ACC112 (cell line): Measurements from ENCODE around the gene C12orf76.

Experiments
- H2AFZ ChIP-seq: fragments of 200-600 bp; sonication (generic); one replicate; pipeline ENCODE4 v1.6.0; 2017; ENCODE audit warnings: antibody characterized with exemption, low read length; ENCODE audit not compliant: unreplicated experiment
- H3K27ac ChIP-seq: fragments of 200-600 bp; sonication (generic); 2 replicates; pipeline ENCODE4 v1.5.1; 2014; ENCODE audit warnings: low read depth, mild to moderate bottlenecking, antibody characterized with exemption, low read length, moderate library complexity
- H3K27me3 ChIP-seq: fragments of 200-600 bp; sonication (generic); 2 replicates; pipeline ENCODE4 v1.6.1; 2014; ENCODE audit warnings: mild to moderate bottlenecking, antibody characterized with exemption, low read length, moderate library complexity, mixed read lengths; ENCODE audit not compliant: insufficient read depth
- H3K36me3 ChIP-seq: fragments of 200-600 bp; sonication (generic); 2 replicates; pipeline ENCODE4 v1.6.1; 2016; ENCODE audit warnings: mild to moderate bottlenecking, antibody characterized with exemption, low read length, moderate library complexity, mixed read lengths; ENCODE audit not compliant: insufficient read depth
- H3K4me1 ChIP-seq: fragments of 200-600 bp; sonication (generic); one replicate; pipeline ENCODE4 v1.6.1; 2016; ENCODE audit warnings: low read length, mixed read lengths; ENCODE audit not compliant: insufficient read depth, unreplicated experiment, control insufficient read depth
- H3K4me3 ChIP-seq: fragments of 200-600 bp; sonication (generic); 2 replicates; pipeline ENCODE4 v1.5.1; 2014; ENCODE audit warnings: mild to moderate bottlenecking, low read depth, low read length
- H3K79me2 ChIP-seq: fragments of 200-600 bp; sonication (generic); one replicate; pipeline ENCODE4 v1.6.0; 2016; ENCODE audit warnings: low read length; ENCODE audit not compliant: control insufficient read depth, unreplicated experiment, insufficient read depth

C12orf76 gene

GRCh38 chr12:110002676-110003515 lies 45.4 kb downstream of the C12orf76 start:
- Histone ChIP-seq H3K27ac (peak overlapping the region; percentile 33; the same call in 1 of the 2 replicates), H3K4me3 (no peak overlapping the region), H3K36me3 (no peaks in the 10 kb centered on the region), H3K4me1 (peaks cover 23% of the 10 kb centered on the region), H2AFZ (no peak overlapping the region), H3K27me3 (no peaks in the 10 kb centered on the region), H3K79me2 (peaks cover 59% of the 10 kb centered on the region)

GRCh38 chr12:110001596-110001995 lies 46.7 kb downstream of the C12orf76 start:
- H3K27me3 ChIP-seq: no peaks in the 10 kb centered on the region
- H3K36me3 ChIP-seq: no peaks in the 10 kb centered on the region
- peak overlapping the region; percentile 73 for H3K4me3 ChIP-seq
- peak overlapping the region; percentile 80 for H3K27ac ChIP-seq
- H3K4me1 ChIP-seq: peaks cover 23% of the 10 kb centered on the region
- H2AFZ ChIP-seq: no peak overlapping the region
- peaks cover 58% of the 10 kb centered on the region for H3K79me2 ChIP-seq

DNA sequence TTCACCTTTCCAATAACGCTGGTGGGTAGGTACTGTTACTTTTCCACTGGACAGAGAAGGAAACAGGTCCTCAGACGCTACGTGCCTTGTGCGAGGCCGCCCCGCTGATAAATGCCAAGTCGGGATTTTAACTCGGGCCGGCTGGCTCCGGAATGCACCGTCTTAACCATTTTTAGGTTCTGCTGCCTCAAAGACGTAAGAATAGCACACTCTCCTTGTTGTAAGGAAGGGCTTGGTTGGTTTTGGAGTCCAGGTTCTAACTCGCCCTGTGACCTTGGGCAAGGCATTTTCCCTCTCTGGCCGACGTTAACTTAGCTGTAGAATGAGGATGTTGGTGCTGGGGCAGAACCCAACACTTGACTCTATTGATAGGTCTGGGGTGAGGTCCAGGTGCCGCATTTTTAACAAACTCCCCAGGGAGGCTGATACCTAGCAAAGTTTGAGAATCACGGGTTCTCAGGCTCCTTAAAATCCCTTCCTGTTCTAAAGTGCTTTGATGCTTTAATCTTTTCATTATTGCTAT lies 48.3 kb downstream of the C12orf76 start:
- H3K27ac ChIP-seq: no peak overlapping the region
- H3K4me3 ChIP-seq: peak overlapping the region; percentile 73
- peaks cover 23% of the 10 kb centered on the region for H3K4me1 ChIP-seq
- H3K79me2 ChIP-seq: peaks cover 57% of the 10 kb centered on the region
- no peaks in the 10 kb centered on the region for H3K27me3 ChIP-seq
- H3K36me3 ChIP-seq: no peaks in the 10 kb centered on the region
- H2AFZ ChIP-seq: peak overlapping the region; percentile 19

DNA sequence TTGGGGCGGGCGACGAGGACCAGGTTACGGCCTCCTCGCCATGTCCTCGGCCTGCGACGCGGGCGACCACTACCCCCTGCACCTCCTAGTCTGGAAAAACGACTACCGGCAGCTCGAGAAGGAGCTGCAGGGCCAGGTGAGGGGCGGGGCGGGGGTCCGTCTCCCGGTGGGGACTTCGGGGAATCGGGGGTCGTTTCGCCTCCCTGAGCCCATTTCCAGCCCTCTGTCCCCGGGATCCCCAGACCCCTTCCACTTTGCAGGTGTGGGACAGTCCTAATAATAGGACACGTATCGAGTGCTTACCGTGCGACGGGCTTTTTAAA lies 48.7 kb downstream of the C12orf76 start:
- Histone ChIP-seq H3K4me1 (peaks cover 27% of the 10 kb centered on the region), H3K27me3 (no peaks in the 10 kb centered on the region), H3K4me3 (peak overlapping the region; percentile 73), H2AFZ (no peak overlapping the region), H3K27ac (no peak overlapping the region), H3K79me2 (peaks cover 59% of the 10 kb centered on the region), H3K36me3 (no peaks in the 10 kb centered on the region)

DNA sequence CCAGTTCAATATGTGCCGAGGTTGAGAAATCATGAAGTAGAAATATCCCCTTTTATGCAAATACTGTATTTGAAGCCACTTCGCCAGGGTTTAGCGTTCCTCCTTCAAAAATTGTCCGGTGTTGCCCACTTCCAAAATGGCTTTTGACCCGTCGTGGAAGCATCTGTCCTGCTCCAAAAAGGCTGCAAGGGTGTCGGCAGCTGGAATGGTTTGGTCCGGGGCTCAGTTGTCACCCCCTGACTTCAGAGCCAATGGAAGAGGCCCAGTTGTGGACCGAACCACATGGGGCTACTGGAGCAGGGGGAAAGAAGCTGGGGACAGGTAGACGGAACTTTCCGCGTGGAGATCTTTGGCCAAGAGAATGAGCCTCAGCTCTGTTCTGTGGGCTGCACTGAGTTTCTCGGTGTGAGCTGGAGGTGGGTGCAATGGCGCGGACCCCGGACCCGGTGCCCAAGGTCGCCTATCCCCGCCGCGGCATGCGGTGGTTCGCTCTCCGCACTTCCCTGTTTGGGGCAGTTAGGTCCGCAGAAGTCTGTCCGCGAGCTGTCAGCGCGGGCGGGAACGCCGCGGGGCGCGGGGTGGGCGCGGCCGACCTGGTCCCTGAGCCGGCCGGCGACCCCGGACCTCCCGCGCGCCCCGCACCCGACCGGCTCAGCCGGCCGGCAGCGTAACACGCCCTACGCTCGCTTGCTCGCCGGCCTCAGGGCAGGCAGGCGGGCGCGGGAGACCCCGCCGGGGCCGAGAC lies 49.2 kb downstream of the C12orf76 start, which contains the start of gene ANKRD13A:
ANKRD13A (plus strand) TSS at position 527 of the 745 bp plus-strand sequence. CDS start 259 bp downstream, outside the sequence.
- Histone ChIP-seq H3K79me2 (peaks cover 61% of the 10 kb centered on the region), H3K27me3 (no peaks in the 10 kb centered on the region), H3K27ac (peak within 1 kb of the TSS; percentile 69), H3K4me3 (peak within 1 kb of the TSS; percentile 73), H2AFZ (peak within 1 kb of the TSS; percentile 84), H3K4me1 (peaks cover 32% of the 10 kb centered on the region), H3K36me3 (no peaks in the 10 kb centered on the region)

DNA sequence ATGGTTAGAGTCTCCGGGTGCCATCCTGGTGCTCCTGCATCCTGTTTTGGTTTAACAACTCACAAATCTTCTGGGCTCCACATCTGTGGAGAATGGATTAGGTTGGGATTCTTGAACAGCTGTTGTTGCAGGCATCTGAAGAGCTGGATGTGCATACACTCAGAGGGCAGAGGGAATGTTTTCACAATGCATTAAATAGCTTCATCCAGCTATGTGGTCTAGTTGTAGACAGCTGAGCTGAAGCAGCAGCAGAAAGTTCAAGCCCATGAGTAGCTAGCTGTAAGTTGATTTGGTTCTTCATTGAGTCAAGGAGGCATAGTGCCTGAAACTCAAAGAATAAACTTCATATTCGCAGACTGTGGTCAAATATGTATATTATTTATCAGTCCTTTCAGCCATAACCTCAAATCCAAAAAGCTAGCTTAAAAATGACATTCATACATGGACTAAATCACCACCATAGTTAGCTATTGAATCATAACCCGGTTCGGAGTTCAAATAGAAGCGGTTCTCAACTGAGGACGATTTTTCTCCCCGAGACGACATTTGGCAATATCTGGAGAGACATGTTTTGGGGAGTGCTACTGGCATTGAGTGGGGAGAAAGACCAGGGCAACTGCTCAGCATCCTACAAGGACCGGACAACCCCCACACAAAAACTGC lies 50.0 kb downstream of the C12orf76 start:
- Histone ChIP-seq H3K36me3 (no peaks in the 10 kb centered on the region), H3K79me2 (peaks cover 65% of the 10 kb centered on the region), H3K27me3 (no peaks in the 10 kb centered on the region), H3K4me3 (peak overlapping the region; percentile 73), H3K27ac (no peak overlapping the region), H2AFZ (peak overlapping the region; percentile 84), H3K4me1 (peaks cover 36% of the 10 kb centered on the region)

- peaks cover 32% of the 10 kb centered on the region for H3K4me1 ChIP-seq
- H3K4me3 ChIP-seq: no peak overlapping the region
- H3K36me3 ChIP-seq: no peaks in the 10 kb centered on the region
- no peak overlapping the region for H3K27ac ChIP-seq
- H3K27me3 ChIP-seq: no peaks in the 10 kb centered on the region
- H2AFZ ChIP-seq: no peak overlapping the region
- H3K79me2 ChIP-seq: peaks cover 63% of the 10 kb centered on the region
These were observed 50.9 kb downstream of the C12orf76 start for GRCh38 chr12:109997393-109997792.

DNA sequence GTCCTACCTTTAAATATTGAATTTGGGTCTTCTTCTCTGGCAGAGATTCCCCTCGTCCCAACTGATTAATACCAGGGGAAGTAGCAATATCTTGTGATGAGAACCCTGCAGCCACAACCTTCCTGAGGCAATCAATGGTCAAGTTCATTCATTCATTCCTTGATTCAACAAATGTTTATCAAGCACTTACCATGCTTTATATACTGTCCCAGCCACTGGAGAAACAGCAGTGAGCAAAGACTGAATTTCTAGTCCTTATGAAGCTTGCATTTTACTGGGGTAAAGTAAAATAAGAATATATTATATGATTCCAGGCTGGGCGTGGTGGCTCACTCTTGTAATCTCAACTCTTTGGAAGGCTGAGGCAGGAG lies 51.9 kb downstream of the C12orf76 start:
- Histone ChIP-seq H3K27me3 (no peaks in the 10 kb centered on the region), H3K79me2 (peaks cover 62% of the 10 kb centered on the region), H3K4me3 (peak overlapping the region; percentile 88), H2AFZ (peak overlapping the region; percentile 93), H3K27ac (no peak overlapping the region), H3K36me3 (no peaks in the 10 kb centered on the region), H3K4me1 (peaks cover 25% of the 10 kb centered on the region)

DNA sequence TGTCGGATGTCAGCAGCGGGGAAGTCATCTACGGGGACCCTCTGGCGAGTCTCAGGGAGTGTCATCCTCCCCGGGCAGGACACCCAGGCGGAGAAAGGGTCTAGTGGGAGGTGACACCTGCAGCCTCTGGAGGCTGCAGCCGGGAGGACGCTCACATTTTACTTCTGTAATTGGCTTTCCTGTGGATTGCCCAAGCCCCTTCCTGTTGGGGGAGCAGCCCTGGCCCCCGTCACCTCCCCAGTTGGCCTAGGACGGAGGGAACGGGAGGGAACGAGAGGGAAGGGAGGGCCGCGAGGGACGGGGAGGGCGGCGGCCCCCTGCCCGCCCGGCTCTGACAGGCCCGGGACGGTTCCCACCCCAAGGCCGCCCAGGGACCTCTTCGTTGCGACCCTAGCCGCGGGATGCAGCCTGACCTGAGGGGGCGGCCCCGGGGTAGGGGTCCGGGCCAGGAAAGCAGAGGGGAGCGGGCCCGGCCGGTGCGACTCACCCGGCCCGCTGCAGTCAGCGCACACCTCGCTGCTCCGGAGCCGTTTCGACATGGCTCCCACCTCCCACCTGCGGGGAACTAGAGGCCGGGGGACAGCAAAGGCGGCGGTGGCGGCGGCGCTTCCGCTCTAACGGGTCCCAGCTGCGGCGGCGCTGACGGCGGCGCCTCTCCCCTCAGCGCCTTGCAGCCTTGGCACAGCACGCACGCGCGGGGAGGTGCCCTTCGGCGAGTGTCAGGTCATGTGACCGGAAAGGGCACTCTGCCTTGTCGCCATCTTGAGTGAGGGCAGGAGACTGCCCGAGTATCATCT lies 52.4 kb downstream of the C12orf76 start, which contains the start of gene GIT2:
GIT2 (minus strand) TSS at position 683 of the 797 bp plus-strand sequence; CDS start at position 539, 144 bp downstream.
- peak within 1 kb of the TSS; percentile 93 for H2AFZ ChIP-seq
- peak within 1 kb of the TSS; percentile 88 for H3K4me3 ChIP-seq
- no peak within 1 kb of the TSS for H3K27ac ChIP-seq
- peaks cover 19% of the 10 kb centered on the region for H3K4me1 ChIP-seq
- peaks cover 58% of the 10 kb centered on the region for H3K79me2 ChIP-seq
- no peaks in the 10 kb centered on the region for H3K27me3 ChIP-seq
- no peaks in the 10 kb centered on the region for H3K36me3 ChIP-seq

- H3K27ac ChIP-seq: no peak overlapping the region
- peak overlapping the region; percentile 25 for H2AFZ ChIP-seq
These were observed 53.0 kb downstream of the C12orf76 start for GRCh38 chr12:109995361-109995685.

More at GRCh38 chr12:109995361-109995685, 53.0 kb downstream of the C12orf76 start:
- Histone ChIP-seq H3K79me2 (peaks cover 55% of the 10 kb centered on the region), H3K27me3 (no peaks in the 10 kb centered on the region), H3K4me1 (peaks cover 18% of the 10 kb centered on the region), H3K36me3 (no peaks in the 10 kb centered on the region), H3K4me3 (peak overlapping the region; percentile 88)
